NCI-H345 treated with DMSO at 0.1 percent for 48 hours (cell line): Measurements from ENCODE around the gene MMP24.
"Not testable (repeated sequence)": the region's sequence is repeated elsewhere in the genome, so short reads cannot be mapped to it uniquely, and the experiment has no call there.

Experiments
- DNase-seq: peaks from one replicate; lab custom pipeline; 2025; ENCODE audit not compliant: unreplicated experiment; lab: John Stamatoyannopoulos, UW

The MMP24 gene

GRCh38 chr20:35226126-35226883 is at the start of gene MMP24:
Gene MMP24, plus strand, starts transcription at chr20:35226690. Its CDS starts 49 bp downstream, at chr20:35226739.
- peak; percentile 42 for DNase-seq

- DNase-seq = no peak
Observed at GRCh38 chr20:35179292-35180212, 46.9 kb upstream of the MMP24 start.

GRCh38 chr20:35180266-35180665 is 46.2 kb upstream of the MMP24 start:
- no peak for DNase-seq

GRCh38 chr20:35181731-35182130 is 44.8 kb upstream of the MMP24 start:
- DNase-seq = no peak

- not testable (repeated sequence) for DNase-seq
Observed at GRCh38 chr20:35186691-35187289, 39.7 kb upstream of the MMP24 start.

GRCh38 chr20:35187584-35188190 is 38.8 kb upstream of the MMP24 start:
- no peak for DNase-seq

- not testable (repeated sequence) for DNase-seq
Observed at GRCh38 chr20:35189223-35189622, 37.3 kb upstream of the MMP24 start.

GRCh38 chr20:35190556-35190955 is 35.9 kb upstream of the MMP24 start:
- no peak for DNase-seq

- no peak for DNase-seq
Observed at GRCh38 chr20:35191419-35192117, 34.9 kb upstream of the MMP24 start.

- DNase-seq = no peak
Observed at GRCh38 chr20:35192118-35192872, 34.2 kb upstream of the MMP24 start.

- DNase-seq = not testable (repeated sequence)
Observed at GRCh38 chr20:35193031-35193791, 33.3 kb upstream of the MMP24 start.

GRCh38 chr20:35196313-35196712 is 30.2 kb upstream of the MMP24 start:
- no peak for DNase-seq

GRCh38 chr20:35199740-35200139 is 26.8 kb upstream of the MMP24 start:
- DNase-seq = no peak

- DNase-seq = no peak
Observed at GRCh38 chr20:35200267-35200666, 26.2 kb upstream of the MMP24 start.

- DNase-seq = not testable (repeated sequence)
Observed at GRCh38 chr20:35201467-35201866, 25.0 kb upstream of the MMP24 start.

- no peak for DNase-seq
Observed at GRCh38 chr20:35206802-35207201, 19.7 kb upstream of the MMP24 start.

GRCh38 chr20:35207950-35208611 is 18.4 kb upstream of the MMP24 start:
- DNase-seq = peak; percentile 32
